Left renal cortex interstitium (tissue), 4 donors: Measurements from ENCODE around the gene SAMD9. TPM values are rescaled to one million over a fixed set of nuclear protein-coding genes. Genes with fewer than 3 reads are reported as not detected.
"Not testable (repeated sequence)": the region's sequence is repeated elsewhere in the genome, so short reads cannot be mapped to it uniquely, and the experiment has no call there.

ENCODE experiments used
- DNase-seq, 4 donors: peaks; one replicate each; pipeline ENCODE4 v3.0.0-alpha.2; 2013; ENCODE audit warnings: low read depth in 4 of 4, low spot score in 2 of 4, missing footprints in 1 of 4
- polyA plus RNA-seq, 4 donors: library from polyadenylated mRNA; unstranded; fragments of 120-200 nt; gene quantifications; one replicate each; pipeline ENCODE4 v1.2.1, GENCODE V29; 2013; ENCODE audit not compliant: insufficient read length in 4 of 4

SAMD9 gene
- polyA plus RNA-seq, 4 donors: 4.3 to 8.2 (median 5.8) TPM

- no peak for DNase-seq
Observed at GRCh38 chr7:93120592-93121549, 3.1 kb upstream of the SAMD9 start.

- no peak for DNase-seq
Observed at GRCh38 chr7:93119191-93119905, 1.6 kb upstream of the SAMD9 start.

DNA sequence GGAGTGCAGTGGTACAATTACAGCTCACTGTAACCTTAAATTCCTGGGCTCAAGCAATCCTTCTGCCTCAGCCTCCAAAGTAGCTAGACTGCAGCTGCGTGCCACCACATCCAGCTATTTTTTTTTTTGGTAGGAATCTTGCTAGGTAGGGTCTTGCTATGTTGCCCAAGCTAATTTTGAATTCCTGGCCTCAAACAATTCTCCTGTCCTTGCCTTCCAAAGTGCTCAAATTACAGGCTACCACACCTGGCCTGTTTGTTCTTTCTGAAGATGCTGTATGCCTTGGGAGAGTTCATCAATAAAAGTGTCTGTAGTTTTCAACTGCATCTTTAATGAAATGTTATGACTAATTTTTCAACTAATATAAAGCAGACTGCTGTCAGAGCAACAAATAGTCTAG is 452 bp downstream of the SAMD9 start:
- peak in 1 of 4 donors; percentile 2 for DNase-seq

- DNase-seq: no peak
Observed at GRCh38 chr7:93115796-93116195, 2.0 kb downstream of the SAMD9 start.

- no peak for DNase-seq
Observed at GRCh38 chr7:93108003-93108402, 9.8 kb downstream of the SAMD9 start.

DNA sequence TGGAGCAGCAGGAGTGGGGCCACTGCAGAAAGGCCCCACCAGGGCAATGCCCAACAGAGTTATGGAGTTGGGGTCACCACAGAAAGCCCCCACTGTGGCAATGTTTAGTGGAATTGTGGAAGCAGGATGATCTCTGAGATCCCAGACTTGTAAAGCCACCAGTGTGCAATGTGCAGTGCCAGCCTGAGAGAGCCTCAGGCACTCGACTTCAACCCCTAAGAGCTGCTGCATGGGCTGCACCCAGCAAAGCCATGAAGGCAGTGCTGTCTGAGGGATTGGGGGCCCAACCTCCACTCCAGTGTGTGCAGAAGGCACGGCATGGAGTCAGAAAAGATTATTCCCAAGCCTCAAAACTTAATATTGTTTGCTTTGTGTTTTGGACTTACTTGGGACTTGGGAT is 20.4 kb downstream of the SAMD9 start:
- DNase-seq: no peak

GRCh38 chr7:93092757-93093370 is 24.9 kb downstream of the SAMD9 start:
- DNase-seq: no peak

DNA sequence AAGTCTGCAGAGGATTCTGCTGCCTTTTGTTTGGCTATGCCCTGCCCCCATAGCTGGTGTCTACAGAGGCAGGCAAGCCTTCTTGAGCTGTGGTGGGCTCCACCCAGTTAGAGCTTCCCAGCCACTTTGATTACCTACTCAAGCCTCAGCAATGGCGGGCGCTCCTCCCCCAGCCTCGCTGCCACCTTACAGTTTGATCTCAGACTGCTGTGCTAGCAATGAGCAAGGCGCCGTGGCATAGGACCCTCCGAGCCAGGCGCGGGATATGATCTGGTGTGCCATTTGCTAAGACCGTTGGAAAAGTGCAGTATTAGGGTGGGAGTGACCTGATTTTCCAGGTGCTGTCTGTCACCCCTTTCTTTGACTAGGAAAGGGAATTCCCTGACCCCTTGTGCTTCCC is 44.4 kb downstream of the SAMD9 start:
- DNase-seq: not testable (repeated sequence)

GRCh38 chr7:93062599-93062998 is 55.2 kb downstream of the SAMD9 start:
- DNase-seq: no peak

- no peak for DNase-seq
Observed at GRCh38 chr7:93060865-93061264, 56.9 kb downstream of the SAMD9 start.

DNA sequence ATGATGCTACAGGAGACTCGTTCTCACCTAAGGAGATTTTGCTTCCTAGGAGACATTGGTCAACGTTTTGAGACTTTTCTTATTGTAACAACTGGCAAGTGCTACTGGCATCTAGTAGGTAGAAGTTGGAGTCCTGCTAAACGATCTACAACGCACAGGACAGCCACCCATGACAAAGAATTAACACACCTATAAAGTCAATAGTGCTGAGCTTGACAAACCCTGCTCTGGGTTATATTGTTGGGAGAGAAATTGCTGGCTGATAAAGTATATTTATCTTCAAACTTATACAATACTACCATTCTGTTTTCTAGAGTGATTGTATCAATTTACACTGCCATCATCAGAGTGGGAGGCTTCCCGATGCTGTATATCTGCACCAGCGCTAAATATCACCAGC is 57.8 kb downstream of the SAMD9 start:
- DNase-seq: no peak

GRCh38 chr7:93056621-93057020 is 61.2 kb downstream of the SAMD9 start:
- not testable (repeated sequence) for DNase-seq

- peak in 2 of 4 donors; percentile 13 to 37 for DNase-seq
Observed at GRCh38 chr7:93055543-93056107, 62.2 kb downstream of the SAMD9 start.

- no peak for DNase-seq
Observed at GRCh38 chr7:93054975-93055374, 62.8 kb downstream of the SAMD9 start.

DNA sequence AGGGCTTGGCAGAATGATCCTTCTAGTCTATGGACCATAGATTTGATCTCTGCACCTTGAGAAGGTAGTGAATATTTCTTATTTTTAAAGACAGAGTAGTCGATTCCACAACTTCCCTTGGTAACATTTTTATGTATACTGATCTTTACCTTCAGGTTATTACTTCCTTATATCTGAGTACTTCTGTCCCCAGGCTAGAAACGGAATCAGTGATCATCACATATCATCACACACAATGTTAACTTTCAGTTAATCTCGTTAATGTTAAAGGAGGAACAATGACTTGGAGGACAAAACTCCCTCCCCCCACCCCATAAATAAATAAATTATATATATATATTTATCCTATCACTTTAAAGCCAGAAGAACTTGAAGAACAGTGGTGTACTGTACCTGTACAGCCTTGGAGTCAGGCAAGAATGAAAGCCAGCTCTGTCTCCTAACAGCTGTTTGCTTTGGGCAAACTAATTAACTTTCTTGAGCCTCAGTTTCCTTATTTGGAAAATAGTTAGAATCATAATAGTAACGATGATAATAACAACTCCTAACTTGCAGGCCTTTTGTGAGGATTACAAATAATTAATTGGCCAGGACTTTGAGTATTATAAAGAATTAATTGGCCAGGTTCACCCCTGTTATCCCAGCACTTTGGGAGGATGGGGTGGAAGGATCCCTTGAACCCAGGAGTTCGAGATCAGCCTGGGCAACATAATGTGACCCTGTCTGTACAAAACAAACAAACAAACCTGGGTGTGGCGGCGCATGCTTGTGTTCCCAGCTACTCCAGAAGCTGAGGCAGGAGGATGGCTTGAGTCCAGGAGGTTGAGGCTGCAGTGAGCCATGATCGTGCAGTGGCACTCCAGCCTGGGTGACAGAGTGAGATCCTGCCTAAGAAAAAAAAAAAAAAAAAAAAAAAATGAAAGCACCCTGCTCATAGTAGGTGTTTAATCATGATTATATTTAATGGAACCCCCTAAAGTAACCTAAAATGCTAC is 63.5 kb downstream of the SAMD9 start:
- no peak for DNase-seq

DNA sequence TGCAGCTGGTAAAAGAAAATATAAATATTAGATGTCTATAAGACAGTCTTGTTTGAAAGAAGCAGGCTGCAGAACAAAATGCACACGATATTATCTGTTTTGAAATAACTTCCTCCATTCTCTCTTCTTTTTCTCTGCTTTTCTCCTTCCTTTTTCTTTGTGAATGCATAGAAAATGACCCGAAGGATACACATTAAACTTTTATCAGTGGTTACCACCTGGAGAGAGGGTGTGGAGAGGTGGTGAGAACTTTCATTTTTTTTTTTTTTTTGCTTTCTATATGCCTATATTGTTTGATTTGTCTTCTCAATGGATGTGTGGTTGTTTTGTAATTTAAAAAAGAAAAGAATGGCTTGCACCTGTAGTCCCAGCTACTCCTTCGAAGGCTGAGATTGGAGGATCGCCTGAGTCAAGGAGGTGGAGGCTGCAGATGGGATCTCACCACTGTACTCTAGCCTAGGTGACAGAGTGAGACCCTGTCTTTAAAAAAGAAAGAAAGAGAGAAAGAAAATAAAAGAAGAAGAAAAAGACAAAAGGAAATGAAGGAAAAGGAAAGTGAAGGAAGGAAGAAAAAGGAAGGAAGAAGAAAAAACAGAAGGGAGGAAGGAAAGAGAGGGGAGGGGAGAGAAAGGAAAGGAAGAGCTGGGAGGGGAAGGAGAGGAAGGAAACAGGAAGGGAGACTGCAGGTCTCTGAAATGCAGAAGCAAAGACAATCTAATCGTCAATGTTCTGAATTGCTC is 64.4 kb downstream of the SAMD9 start:
- no peak for DNase-seq

GRCh38 chr7:93051660-93052059 is 66.1 kb downstream of the SAMD9 start:
- no peak for DNase-seq
